ENCODE results near the gene C1orf105. TPM values are rescaled to one million over a fixed set of nuclear protein-coding genes. Genes with fewer than 3 reads are reported as not detected.

The C1orf105 gene
- total and polyA plus RNA-seq, 10 of the 15 experiments (the other 5 are each of a cell fraction or from before 2014, with no cell fraction given): not detected

DNA sequence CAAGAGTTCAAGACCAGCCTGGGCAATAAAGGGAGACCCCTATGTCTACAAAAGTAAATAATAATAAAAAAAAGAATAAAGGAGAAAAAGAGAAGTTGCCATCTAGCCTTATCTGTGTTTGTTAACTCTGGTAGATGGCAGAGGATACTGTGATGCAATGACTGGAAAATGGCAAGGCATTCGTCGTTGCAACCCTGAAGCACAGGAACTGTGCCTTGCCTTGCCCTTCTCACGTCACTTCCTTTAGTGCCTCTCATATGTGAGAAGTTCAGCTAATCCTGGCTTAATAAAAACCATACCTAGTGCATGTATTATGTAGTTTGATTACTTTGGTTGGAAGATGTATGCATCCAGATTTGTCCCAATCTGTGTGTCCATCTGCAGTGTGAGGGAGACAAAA lies 49.2 kb downstream of the C1orf105 start:
- Histone ChIP-seq H3K9me3 (replicated peaks; ENCODE audit: control insufficient read depth, insufficient read depth, low read length) (no peaks in the 10 kb centered on the region), H3K4me3 (no peak overlapping the region), H2AFZ (ENCODE audit: control insufficient read depth, low read depth, low read length) (no peak overlapping the region), H3K9ac (ENCODE audit: control insufficient read depth, insufficient read depth, low read length) (no peak overlapping the region), H3K36me3 (ENCODE audit: control insufficient read depth in 2 of 2, insufficient read depth in 2 of 2, low read length in 1 of 2) (no peaks in the 10 kb centered on the region), H3K27ac (ENCODE audit: control insufficient read depth, insufficient read depth) (no peak overlapping the region), H3K79me2 (ENCODE audit: control insufficient read depth, insufficient read depth, low read length) (no peaks in the 10 kb centered on the region), H3K4me2 (ENCODE audit: control insufficient read depth, insufficient read depth) (no peak overlapping the region), H3K4me1 (ENCODE audit: control insufficient read depth, insufficient read depth, low read length) (no peaks in the 10 kb centered on the region), H3K27me3 (replicated peaks in 1 of 2; ENCODE audit: control insufficient read depth in 2 of 2, insufficient read depth in 2 of 2, low read length in 1 of 2) (no peaks in the 10 kb centered on the region; a peak in 3 of 4 replicates), H4K20me1 (ENCODE audit: control insufficient read depth, insufficient read depth) (no peaks in the 10 kb centered on the region)
- DNase-seq (ENCODE audit: low read depth, low spot score): no peak
- FAIRE-seq: no peak
- ATAC-seq: no peak
- no TSS peak for BruUV-seq (replicated peaks)
- in situ Hi-C loops (cut with MboI): no loop called here
- RAD21 ChIA-PET (ENCODE audit: unreplicated experiment): no interaction called here
- intact Hi-C loops (cut with micrococcal nuclease; ENCODE audit: unreplicated experiment): no loop called here
- POLR2A ChIA-PET: no interaction called here
- TF ChIP-seq, protein P1, sequence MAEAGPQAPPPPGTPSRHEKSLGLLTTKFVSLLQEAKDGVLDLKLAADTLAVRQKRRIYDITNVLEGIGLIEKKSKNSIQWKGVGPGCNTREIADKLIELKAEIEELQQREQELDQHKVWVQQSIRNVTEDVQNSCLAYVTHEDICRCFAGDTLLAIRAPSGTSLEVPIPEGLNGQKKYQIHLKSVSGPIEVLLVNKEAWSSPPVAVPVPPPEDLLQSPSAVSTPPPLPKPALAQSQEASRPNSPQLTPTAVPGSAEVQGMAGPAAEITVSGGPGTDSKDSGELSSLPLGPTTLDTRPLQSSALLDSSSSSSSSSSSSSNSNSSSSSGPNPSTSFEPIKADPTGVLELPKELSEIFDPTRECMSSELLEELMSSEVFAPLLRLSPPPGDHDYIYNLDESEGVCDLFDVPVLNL (IDR thresholded peaks at IDR 0.05; ENCODE audit: low read depth, low read length): no peak
- TF ChIP-seq YY1 (IDR thresholded peaks at IDR 0.05; ENCODE audit: low read depth, low read length) (no peak), FOS (IDR thresholded peaks at IDR 0.05; ENCODE audit: borderline replicate concordance, extremely low read depth, insufficient read length) (no peak)
- WGBS (ENCODE audit: insufficient coverage, insufficient replicate concordance, low lambda C conversion rate, missing lambda C conversion rate): 42% methylated on average over 3 of the region's 3 CpGs
- SMC1A ChIA-PET (ENCODE audit: uncharacterized antibody, unreplicated experiment): no interaction called here
- CTCF ChIA-PET: no interaction called here

DNA sequence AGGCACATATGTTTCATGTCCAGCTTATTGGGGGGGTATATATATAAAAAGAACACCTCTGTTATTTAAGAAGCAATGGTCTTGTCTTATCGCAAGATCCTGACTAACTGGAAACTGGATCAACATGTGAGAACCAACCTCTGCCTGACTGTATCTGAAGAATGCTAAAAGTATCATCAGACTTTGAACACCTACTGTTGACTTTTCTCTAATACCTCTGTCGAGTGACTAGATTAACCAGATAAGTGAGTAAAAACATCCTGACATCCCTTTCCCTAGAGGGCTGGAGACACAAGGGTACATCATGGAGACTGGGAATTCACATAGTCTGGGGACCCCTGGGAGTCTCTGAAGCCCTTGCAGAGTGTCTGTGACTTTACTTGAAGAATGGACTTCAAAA lies 49.7 kb downstream of the C1orf105 start:
- intact Hi-C loops (cut with micrococcal nuclease; ENCODE audit: unreplicated experiment): no loop called here
- no peak overlapping the region for H3K9ac ChIP-seq (ENCODE audit: control insufficient read depth, insufficient read depth, low read length)
- 50% methylated on average over 2 of the region's 2 CpGs for WGBS (ENCODE audit: insufficient coverage, insufficient replicate concordance, low lambda C conversion rate, missing lambda C conversion rate)
- no peaks in the 10 kb centered on the region for H3K9me3 ChIP-seq (replicated peaks; ENCODE audit: control insufficient read depth, insufficient read depth, low read length)
- ChIA-PET RAD21 (ENCODE audit: unreplicated experiment) (no interaction called here), POLR2A (no interaction called here), SMC1A (ENCODE audit: uncharacterized antibody, unreplicated experiment) (no interaction called here), CTCF (no interaction called here)
- no peak overlapping the region for H3K4me3 ChIP-seq
- no peaks in the 10 kb centered on the region; a peak in 3 of 4 replicates for H3K27me3 ChIP-seq (replicated peaks in 1 of 2; ENCODE audit: control insufficient read depth in 2 of 2, insufficient read depth in 2 of 2, low read length in 1 of 2)
- no peaks in the 10 kb centered on the region for H4K20me1 ChIP-seq (ENCODE audit: control insufficient read depth, insufficient read depth)
- no peak overlapping the region for H2AFZ ChIP-seq (ENCODE audit: control insufficient read depth, low read depth, low read length)
- H3K4me1 ChIP-seq (ENCODE audit: control insufficient read depth, insufficient read depth, low read length): no peaks in the 10 kb centered on the region
- H3K36me3 ChIP-seq (ENCODE audit: control insufficient read depth in 2 of 2, insufficient read depth in 2 of 2, low read length in 1 of 2): no peaks in the 10 kb centered on the region
- no peak for FAIRE-seq
- in situ Hi-C loops (cut with MboI): no loop called here
- no peaks in the 10 kb centered on the region for H3K79me2 ChIP-seq (ENCODE audit: control insufficient read depth, insufficient read depth, low read length)
- no peak for TF ChIP-seq EP300 (IDR thresholded peaks at IDR 0.05; ENCODE audit: borderline replicate concordance in 1 of 2, control insufficient read depth in 1 of 2, low read depth in 2 of 2, low read length in 2 of 2)
- no peak for TF ChIP-seq SP1 (IDR thresholded peaks at IDR 0.05; ENCODE audit: low read depth, low read length)
- no peak for TF ChIP-seq STAT3 (IDR thresholded peaks at IDR 0.05; ENCODE audit: low read depth, low read length)
- TF ChIP-seq PAX8 (IDR thresholded peaks at IDR 0.05): no peak
- TF ChIP-seq IKZF1 (conservative IDR thresholded peaks at IDR 0.05): no peak
- no peak for TF ChIP-seq RAD51 (IDR thresholded peaks at IDR 0.05)
- TF ChIP-seq, protein P2, sequence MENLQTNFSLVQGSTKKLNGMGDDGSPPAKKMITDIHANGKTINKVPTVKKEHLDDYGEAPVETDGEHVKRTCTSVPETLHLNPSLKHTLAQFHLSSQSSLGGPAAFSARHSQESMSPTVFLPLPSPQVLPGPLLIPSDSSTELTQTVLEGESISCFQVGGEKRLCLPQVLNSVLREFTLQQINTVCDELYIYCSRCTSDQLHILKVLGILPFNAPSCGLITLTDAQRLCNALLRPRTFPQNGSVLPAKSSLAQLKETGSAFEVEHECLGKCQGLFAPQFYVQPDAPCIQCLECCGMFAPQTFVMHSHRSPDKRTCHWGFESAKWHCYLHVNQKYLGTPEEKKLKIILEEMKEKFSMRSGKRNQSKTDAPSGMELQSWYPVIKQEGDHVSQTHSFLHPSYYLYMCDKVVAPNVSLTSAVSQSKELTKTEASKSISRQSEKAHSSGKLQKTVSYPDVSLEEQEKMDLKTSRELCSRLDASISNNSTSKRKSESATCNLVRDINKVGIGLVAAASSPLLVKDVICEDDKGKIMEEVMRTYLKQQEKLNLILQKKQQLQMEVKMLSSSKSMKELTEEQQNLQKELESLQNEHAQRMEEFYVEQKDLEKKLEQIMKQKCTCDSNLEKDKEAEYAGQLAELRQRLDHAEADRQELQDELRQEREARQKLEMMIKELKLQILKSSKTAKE (IDR thresholded peaks at IDR 0.05; ENCODE audit: low read depth, poor library complexity, severe bottlenecking): no peak
- no peak for TF ChIP-seq RAD21 (IDR thresholded peaks at IDR 0.05; ENCODE audit: insufficient read depth, low read depth, low read length)
- TF ChIP-seq CHD2 (IDR thresholded peaks at IDR 0.05; ENCODE audit: borderline replicate concordance, low read depth, low read length): no peak
- no TSS peak for BruUV-seq (replicated peaks)
- DNase-seq (ENCODE audit: low read depth, low spot score): no peak
- no peak overlapping the region for H3K4me2 ChIP-seq (ENCODE audit: control insufficient read depth, insufficient read depth)
- ATAC-seq: no peak
- no peak overlapping the region for H3K27ac ChIP-seq (ENCODE audit: control insufficient read depth, insufficient read depth)

Measured in GM12878 (cell line).